GM18858 (cell line): ENCODE results near the gene ERBB2.
"Not testable (repeated sequence)": the region's sequence is repeated elsewhere in the genome, so short reads cannot be mapped to it uniquely, and the experiment has no call there.

Source experiments
- ATAC-seq: cut with Tn5 transposase; IDR thresholded peaks from one replicate; pipeline ENCODE4 v1.9.1; 2021; ENCODE audit not compliant: unreplicated experiment

ERBB2 gene

GRCh38 chr17:39756380-39757079, 56.7 kb downstream of the ERBB2 start:
- no peak for ATAC-seq

- ATAC-seq = no peak
These were observed 57.4 kb downstream of the ERBB2 start for GRCh38 chr17:39757176-39757662.

GRCh38 chr17:39757931-39758873, 58.3 kb downstream of the ERBB2 start:
- no peak for ATAC-seq

- ATAC-seq = no peak
These were observed 59.3 kb downstream of the ERBB2 start for GRCh38 chr17:39759204-39759603.

GRCh38 chr17:39761861-39762496, 62.1 kb downstream of the ERBB2 start:
- ATAC-seq = no peak

- no peak for ATAC-seq
These were observed 63.4 kb downstream of the ERBB2 start for GRCh38 chr17:39763051-39763820.

GRCh38 chr17:39764171-39764570, 64.3 kb downstream of the ERBB2 start:
- ATAC-seq = not testable (repeated sequence)

GRCh38 chr17:39765175-39765574, 65.3 kb downstream of the ERBB2 start:
- no peak for ATAC-seq

- no peak for ATAC-seq
These were observed 65.9 kb downstream of the ERBB2 start for GRCh38 chr17:39765766-39766165.

GRCh38 chr17:39767147-39767546, 67.3 kb downstream of the ERBB2 start:
- ATAC-seq = no peak

GRCh38 chr17:39769974-39770587, 70.2 kb downstream of the ERBB2 start:
- ATAC-seq = peak; percentile 45

GRCh38 chr17:39772415-39772814, 72.6 kb downstream of the ERBB2 start:
- ATAC-seq = no peak

GRCh38 chr17:39772987-39773934, 73.4 kb downstream of the ERBB2 start:
- no peak for ATAC-seq

GRCh38 chr17:39774047-39774446, 74.2 kb downstream of the ERBB2 start:
- ATAC-seq = no peak

GRCh38 chr17:39775031-39775430, 75.2 kb downstream of the ERBB2 start:
- ATAC-seq = no peak

GRCh38 chr17:39776252-39776651, 76.4 kb downstream of the ERBB2 start:
- ATAC-seq = no peak

GRCh38 chr17:39777534-39778365, 77.9 kb downstream of the ERBB2 start:
- ATAC-seq = peak; percentile 50
